Tracheal epithelial cell (primary cell): Measurements from ENCODE around the gene CDX1. TPM values are rescaled to one million over a fixed set of nuclear protein-coding genes. Genes with fewer than 3 reads are reported as not detected.

Experiments
- total RNA-seq: library from RNA; depleted of rRNA; stranded (reverse); fragments of >200 nt; gene quantifications from 2 replicates; pipeline ENCODE4 v1.2.1, GENCODE V29; 2014

CDX1 gene
- under 0.01 TPM in 1 of 2 replicates, not detected in the other for total RNA-seq

GRCh38 chr5:150166650-150167511, at the start of gene CDX1:
TSS of gene CDX1 (plus strand) at chr5:150166778. CDS start at chr5:150166877, 99 bp downstream.

GRCh38 chr5:150155258-150156026, 11.1 kb upstream of the CDX1 start, which contains the start of gene PDGFRB:
TSS of gene PDGFRB (minus strand) at chr5:150155845. CDS start at chr5:150137047, 18,798 bp downstream.

GRCh38 chr5:150189728-150190502, 23.3 kb downstream of the CDX1 start, which contains the start of gene SLC6A7:
TSS of gene SLC6A7 (plus strand) at chr5:150190062. CDS start at chr5:150190328, 266 bp downstream.

Other genes with a start within 250 kb of the CDX1 start
- gene PDE6A, start 222.0 kb upstream of the CDX1 start, total RNA-seq, result under 0.01 TPM in 1 of 2 replicates, not detected in the other
- gene SLC26A2, start 206.0 kb upstream of the CDX1 start, total RNA-seq, result 4.0 and 22.2 TPM in 2 replicates
- 3.9 and 5.8 TPM in 2 replicates for gene TIGD6, start 166.1 kb upstream of the CDX1 start, total RNA-seq
- gene HMGXB3, start 166.0 kb upstream of the CDX1 start, total RNA-seq, result 33.5 and 36.9 TPM in 2 replicates
- under 0.01 TPM in 1 of 2 replicates, not detected in the other for gene CSF1R, start 80.2 kb upstream of the CDX1 start, total RNA-seq
- under 0.01 and 0.24 TPM in 2 replicates for gene PDGFRB, start 10.9 kb upstream of the CDX1 start, total RNA-seq
- under 0.01 TPM in 1 of 2 replicates, not detected in the other for gene SLC6A7, start 23.3 kb downstream of the CDX1 start, total RNA-seq
- gene CAMK2A, start 123.0 kb downstream of the CDX1 start, total RNA-seq, result under 0.01 and 0.24 TPM in 2 replicates
- gene ARSI, start 136.1 kb downstream of the CDX1 start, total RNA-seq, result 14.9 and 29.6 TPM in 2 replicates
- gene TCOF1, start 190.9 kb downstream of the CDX1 start, total RNA-seq, result 13.0 and 14.5 TPM in 2 replicates
- gene CD74, start 246.1 kb downstream of the CDX1 start, total RNA-seq, result 4.0 and 6.7 TPM in 2 replicates